ENCODE data around the gene UBA1. TPM values are rescaled to one million over a fixed set of nuclear protein-coding genes. Genes with fewer than 3 reads are reported as not detected.
"Not testable (repeated sequence)": the region's sequence is repeated elsewhere in the genome, so short reads cannot be mapped to it uniquely, and the experiment has no call there.

The UBA1 gene
- polyA plus RNA-seq, 3 donors: 46.3 to 120 (median 80.0) TPM

DNA sequence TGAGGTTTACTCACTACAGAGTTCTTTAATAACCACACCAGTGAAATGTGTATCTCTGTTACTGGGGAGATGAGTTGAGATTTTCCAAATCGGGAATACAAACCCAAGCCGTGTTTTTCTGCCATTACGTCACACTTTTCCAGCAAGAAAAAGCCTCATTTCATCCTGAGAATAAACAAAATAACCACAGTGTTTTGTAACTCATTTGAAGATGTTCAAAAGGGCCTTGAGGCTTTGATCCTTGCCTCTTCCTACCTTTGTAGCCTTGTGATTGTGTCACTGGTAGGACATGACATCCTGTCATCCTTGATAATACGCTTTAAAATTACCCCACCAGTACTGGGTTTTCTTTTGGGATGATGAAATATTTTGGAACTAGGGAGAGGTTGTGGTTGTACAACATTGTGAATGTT lies 42.1 kb downstream of the UBA1 start:
- no peak overlapping the region for H3K27ac ChIP-seq (ENCODE audit: low read depth, low read length)
- WGBS, 3 donors: 63 to 82% (median 75%) methylated on average over 4 of the region's 4 CpGs

DNA sequence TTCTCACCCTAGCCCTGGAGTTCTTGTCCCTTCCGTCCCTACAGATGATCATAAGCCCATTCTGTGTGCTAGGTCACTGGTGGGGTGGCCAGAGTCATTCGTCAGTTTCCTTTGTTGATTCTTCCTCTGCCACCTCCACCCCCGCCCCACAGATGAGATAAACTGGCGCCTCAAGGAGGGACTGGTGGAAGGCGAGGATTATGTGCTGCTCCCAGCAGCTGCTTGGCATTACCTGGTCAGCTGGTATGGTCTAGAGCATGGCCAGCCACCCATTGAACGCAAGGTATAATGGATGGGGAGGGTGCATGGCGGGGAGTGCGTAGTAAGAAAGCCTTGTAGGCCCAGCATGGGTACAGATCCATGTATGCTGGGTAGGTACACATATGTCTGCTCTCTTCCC lies 45.6 kb downstream of the UBA1 start:
- WGBS, 3 donors: 81 to 91% (median 91%) methylated on average over 7 to 8 of the region's 8 CpGs
- H3K27ac ChIP-seq (ENCODE audit: low read depth, low read length): no peak overlapping the region

GRCh38 chrX:47239898-47240545 lies 46.4 kb downstream of the UBA1 start:
- 94 to 97% (median 96%) methylated on average over 12 of the region's 12 CpGs for WGBS, 3 donors
- H3K27ac ChIP-seq (ENCODE audit: low read depth, low read length): no peak overlapping the region

- H3K27ac ChIP-seq (ENCODE audit: low read depth, low read length): no peak overlapping the region
- 88 to 95% (median 95%) methylated on average over 7 of the region's 7 CpGs for WGBS, 3 donors
Measured at GRCh38 chrX:47240619-47241018, 47.0 kb downstream of the UBA1 start.

DNA sequence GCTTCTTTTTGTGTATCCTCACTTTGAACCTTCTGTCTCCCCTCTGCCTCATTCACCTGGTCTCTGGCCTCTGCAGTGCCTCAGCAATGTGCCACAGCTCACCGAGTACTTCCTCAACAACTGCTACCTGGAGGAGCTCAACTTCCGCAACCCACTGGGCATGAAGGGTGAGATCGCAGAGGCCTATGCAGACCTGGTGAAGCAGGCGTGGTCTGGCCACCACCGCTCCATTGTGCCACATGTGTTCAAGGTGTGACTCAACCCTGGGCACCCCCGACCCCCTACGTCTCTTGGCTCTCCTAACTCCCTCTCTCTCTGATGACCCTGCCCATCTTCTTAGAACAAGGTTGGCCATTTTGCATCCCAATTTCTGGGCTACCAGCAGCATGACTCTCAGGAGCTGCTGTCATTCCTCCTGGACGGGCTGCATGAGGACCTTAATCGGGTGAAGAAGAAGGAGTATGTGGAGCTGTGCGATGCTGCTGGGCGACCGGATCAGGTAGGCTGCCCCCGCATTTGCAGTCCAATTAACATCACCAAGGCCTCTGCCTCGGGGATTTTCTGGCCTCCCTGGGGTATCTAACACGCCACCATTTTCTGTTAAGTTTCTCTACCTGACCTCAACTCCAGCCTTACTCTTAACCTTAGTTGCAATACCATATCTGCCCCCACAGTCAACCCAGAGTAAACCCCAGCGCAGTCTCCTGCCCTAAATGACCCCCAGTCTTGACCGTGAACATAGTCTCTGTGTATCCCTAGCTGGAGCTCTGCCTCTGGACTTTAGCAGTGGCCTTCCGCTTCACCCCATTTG lies 47.8 kb downstream of the UBA1 start:
- H3K27ac ChIP-seq (ENCODE audit: low read depth, low read length): no peak overlapping the region
- 95 to 97% (median 96%) methylated on average over 16 to 18 of the region's 18 CpGs for WGBS, 3 donors

DNA sequence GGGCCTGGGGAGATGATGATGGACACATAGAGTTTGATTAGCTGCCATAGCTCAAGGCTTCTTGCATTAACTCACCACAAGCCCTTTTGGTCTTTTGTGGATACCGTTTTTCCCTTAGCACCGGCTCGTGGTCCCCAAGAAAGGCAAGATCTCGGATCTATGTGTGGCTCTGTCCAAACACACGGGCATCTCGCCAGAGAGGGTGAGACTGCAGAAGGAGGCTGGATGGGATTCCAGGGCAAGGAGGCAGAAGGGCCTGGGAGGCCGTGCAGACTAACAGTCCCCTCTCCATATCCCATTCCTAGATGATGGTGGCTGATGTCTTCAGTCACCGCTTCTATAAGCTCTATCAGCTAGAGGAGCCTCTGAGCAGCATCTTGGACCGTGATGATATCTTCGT lies 48.7 kb downstream of the UBA1 start:
- WGBS, 3 donors: 84 to 95% (median 90%) methylated on average over 10 of the region's 10 CpGs
- no peak overlapping the region for H3K27ac ChIP-seq (ENCODE audit: low read depth, low read length)

GRCh38 chrX:47243351-47243750 lies 49.7 kb downstream of the UBA1 start:
- H3K27ac ChIP-seq (ENCODE audit: low read depth, low read length): no peak overlapping the region
- 92 to 99% (median 95%) methylated on average over 10 to 14 of the region's 14 CpGs for WGBS, 3 donors

DNA sequence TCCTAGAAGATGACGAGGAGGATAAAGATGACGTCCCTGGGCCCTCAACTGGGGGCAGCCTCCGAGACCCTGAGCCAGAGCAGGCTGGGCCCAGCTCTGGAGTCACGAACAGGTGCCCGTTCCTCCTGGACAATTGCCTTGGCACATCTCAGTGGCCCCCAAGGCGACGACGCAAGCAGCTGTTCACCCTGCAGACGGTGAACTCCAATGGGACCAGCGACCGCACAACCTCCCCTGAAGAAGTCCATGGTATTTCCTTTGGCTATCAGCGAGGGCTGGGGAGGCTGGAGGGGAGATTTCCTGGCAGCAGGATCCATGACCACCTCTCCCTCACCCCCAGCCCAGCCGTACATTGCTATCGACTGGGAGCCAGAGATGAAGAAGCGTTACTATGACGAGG lies 51.0 kb downstream of the UBA1 start:
- no peak overlapping the region for H3K27ac ChIP-seq (ENCODE audit: low read depth, low read length)
- WGBS, 3 donors: 85 to 95% (median 89%) methylated on average over 8 to 16 of the region's 16 CpGs

- H3K27ac ChIP-seq (ENCODE audit: low read depth, low read length): no peak overlapping the region
- 89 to 92% (median 91%) methylated on average over 10 of the region's 10 CpGs for WGBS, 3 donors
Measured at GRCh38 chrX:47245156-47245555, 51.5 kb downstream of the UBA1 start.

DNA sequence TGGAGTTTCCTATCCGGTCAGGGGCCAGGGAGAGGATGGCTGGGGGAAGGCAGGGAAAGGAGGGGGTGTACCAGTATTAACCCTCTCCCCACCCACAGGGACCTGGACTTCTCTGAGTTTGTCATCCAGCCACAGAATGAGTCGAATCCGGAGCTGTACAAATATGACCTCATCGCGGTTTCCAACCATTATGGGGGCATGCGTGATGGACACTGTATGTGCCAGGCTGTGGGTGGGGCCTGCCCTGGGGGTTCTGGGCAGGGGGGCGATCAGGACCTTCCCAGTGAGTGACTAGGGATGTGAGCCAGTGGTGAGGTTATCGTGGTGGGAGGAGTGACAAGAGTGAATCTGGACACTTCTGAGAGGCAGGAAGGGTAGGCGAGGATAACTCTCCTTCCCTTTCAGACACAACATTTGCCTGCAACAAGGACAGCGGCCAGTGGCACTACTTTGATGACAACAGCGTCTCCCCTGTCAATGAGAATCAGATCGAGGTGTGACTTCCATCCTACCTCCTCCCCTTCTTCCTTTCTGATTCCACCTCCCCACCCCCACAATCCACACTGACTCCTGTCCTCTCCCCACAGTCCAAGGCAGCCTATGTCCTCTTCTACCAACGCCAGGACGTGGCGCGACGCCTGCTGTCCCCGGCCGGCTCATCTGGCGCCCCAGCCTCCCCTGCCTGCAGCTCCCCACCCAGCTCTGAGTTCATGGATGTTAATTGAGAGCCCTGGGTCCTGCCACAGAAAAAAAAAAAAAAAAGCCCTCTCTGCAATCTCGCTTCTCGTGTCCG lies 53.8 kb downstream of the UBA1 start:
- WGBS, 3 donors: 83 to 92% (median 84%) methylated on average over 18 to 23 of the region's 23 CpGs
- no peak overlapping the region for H3K27ac ChIP-seq (ENCODE audit: low read depth, low read length)

DNA sequence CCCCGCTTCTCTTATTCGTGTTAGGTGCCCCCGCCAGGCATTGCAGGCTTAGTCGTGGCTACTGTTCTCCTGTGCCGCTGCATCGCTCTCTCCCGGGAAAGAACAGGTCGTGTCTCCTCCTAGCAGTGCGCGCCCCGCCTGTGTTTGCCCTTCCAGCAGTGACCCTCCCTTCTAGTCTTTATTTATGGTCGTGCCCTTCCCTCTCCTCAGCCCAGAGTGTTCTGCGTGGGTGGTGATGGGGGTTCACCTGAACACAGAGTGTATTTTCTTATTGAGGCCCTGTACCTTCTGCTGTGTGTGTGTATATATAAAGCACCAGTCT lies 54.3 kb downstream of the UBA1 start:
- WGBS, 3 donors: 64 to 82% (median 74%) methylated on average over 8 to 13 of the region's 13 CpGs
- H3K27ac ChIP-seq (ENCODE audit: low read depth, low read length): no peak overlapping the region

GRCh38 chrX:47248576-47248975 lies 54.9 kb downstream of the UBA1 start:
- H3K27ac ChIP-seq (ENCODE audit: low read depth, low read length): no peak overlapping the region
- WGBS, 3 donors: 83 to 93% (median 87%) methylated on average over 6 of the region's 6 CpGs

GRCh38 chrX:47250017-47250347 lies 56.4 kb downstream of the UBA1 start:
- 46 to 80% (median 76%) methylated on average over 2 to 6 of the region's 6 CpGs for WGBS, 3 donors

DNA sequence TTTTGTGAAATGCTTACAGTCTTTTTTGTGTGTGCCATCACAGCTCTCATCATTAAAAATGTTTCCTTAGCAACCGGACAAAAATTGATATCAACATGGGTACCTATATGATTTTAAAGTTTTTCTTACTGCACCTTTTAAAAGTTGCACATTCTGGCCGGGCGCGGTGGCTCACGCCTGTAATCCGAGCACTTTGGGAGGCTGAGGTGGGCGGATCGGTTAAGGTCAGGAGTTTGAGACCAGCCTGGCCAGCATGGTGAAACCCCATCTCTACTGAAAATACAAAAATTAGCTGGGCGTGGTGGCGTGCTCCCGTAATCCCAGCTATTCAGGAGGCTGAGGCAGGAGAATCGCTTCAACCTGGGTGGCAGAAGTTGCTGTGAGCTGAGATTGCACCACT lies 64.0 kb downstream of the UBA1 start:
- WGBS, 3 donors: 82 to 95% (median 90%) methylated on average over 12 of the region's 12 CpGs
- H3K27ac ChIP-seq (ENCODE audit: low read depth, low read length): not testable (repeated sequence)

More at GRCh38 chrX:47250017-47250347, 56.4 kb downstream of the UBA1 start:
- no peak overlapping the region for H3K27ac ChIP-seq (ENCODE audit: low read depth, low read length)

Other genes starting within 250 kb of the UBA1 start
- gene RGN, start 115.4 kb upstream of the UBA1 start, polyA plus RNA-seq: 10 to 100 TPM in 1 of 3 donors, 1 to 10 TPM in 2; 6.0 to 10.0 (median 8.1) TPM
- gene NDUFB11, start 49.1 kb upstream of the UBA1 start, polyA plus RNA-seq: 10 to 100 TPM; 70.4 to 97.2 (median 81.8) TPM
- 10 to 100 TPM; 22.3 to 25.2 (median 22.6) TPM for gene RBM10, start 48.6 kb upstream of the UBA1 start, polyA plus RNA-seq
- gene CDK16, start 24.9 kb downstream of the UBA1 start, polyA plus RNA-seq: 10 to 100 TPM; 32.7 to 72.4 (median 47.0) TPM
- gene USP11, start 39.2 kb downstream of the UBA1 start, polyA plus RNA-seq: 10 to 100 TPM; 14.1 to 27.2 (median 25.6) TPM
- not detected for gene ZNF157, start 176.7 kb downstream of the UBA1 start, polyA plus RNA-seq